GM12878 (cell line): ENCODE data around the gene PGA3. TPM values are rescaled to one million over a fixed set of nuclear protein-coding genes. Genes with fewer than 3 reads are reported as not detected.
"Not testable (repeated sequence)": the region's sequence is repeated elsewhere in the genome, so short reads cannot be mapped to it uniquely, and the experiment has no call there.

ENCODE experiments used
- ATAC-seq: fragments of 200-7000 bp; cut with Tn5 transposase; 3 replicates; pipeline ENCODE4 v1.9.1; 2020; ENCODE audit warnings: mild to moderate bottlenecking, moderate library complexity
- BruUV-seq: library from RNA; stranded (reverse); fragments of 400-500 nt; replicated peaks from 2 replicates; lab custom pipeline; 2021; lab: Mats Ljungman, UMichigan
- CTCF ChIA-PET: fragments of 300-600 bp; sonication (Branson Sonifier 250); formaldehyde crosslinking; extraction: SDS; loops from one replicate; lab custom pipeline; 2021; ENCODE audit warnings: inconsistent platforms; lab: Yijun Ruan, JAX
- POLR2A ChIA-PET: fragments of 350-600 bp; formaldehyde crosslinking; extraction: SDS; loops from one replicate; lab custom pipeline; 2021; ENCODE audit warnings: inconsistent platforms; lab: Charles Lee
- RAD21 ChIA-PET: fragments of 300-600 bp; sonication (Branson Sonifier 250); formaldehyde crosslinking; loops from one replicate; lab custom pipeline; 2023; ENCODE audit warnings: antibody characterized with exemption; ENCODE audit not compliant: unreplicated experiment; lab: Charles Lee
- SMC1A ChIA-PET: fragments of 300-600 bp; sonication (Branson Sonifier 250); formaldehyde crosslinking; loops from one replicate; lab custom pipeline; 2023; ENCODE audit not compliant: unreplicated experiment, uncharacterized antibody; lab: Charles Lee
- DNase-seq: peaks from one replicate; pipeline ENCODE4 v3.0.0-alpha.2; 2011; ENCODE audit warnings: low read depth, low spot score
- FAIRE-seq: peaks from 3 replicates; lab custom pipeline; 2011; peaks lifted over from hg19 to GRCh38; lab: Jason Lieb, UNC
- H2AFZ ChIP-seq: 2 replicates; pipeline ENCODE4 v1.6.0; 2011; ENCODE audit warnings: low read depth, low read length, control low read depth; ENCODE audit not compliant: control insufficient read depth
- H3K27ac ChIP-seq: 2 replicates; pipeline ENCODE4 v1.5.1; 2011; ENCODE audit warnings: control low read depth; ENCODE audit not compliant: control insufficient read depth, insufficient read depth
- H3K27me3 ChIP-seq, 2 experiments: replicated peaks in 1 of 2; 2 replicates each; pipeline versions ENCODE4 v1.6.0 to v1.6.1; 2011; ENCODE audit warnings: low read length in 1 of 2; ENCODE audit not compliant: control insufficient read depth in 2 of 2, insufficient read depth in 2 of 2
- H3K36me3 ChIP-seq, 2 experiments: 2 replicates each; pipeline ENCODE4 v1.5.1; 2011; ENCODE audit warnings: low read length in 1 of 2; ENCODE audit not compliant: control insufficient read depth in 2 of 2, insufficient read depth in 2 of 2
- H3K4me1 ChIP-seq: 2 replicates; pipeline ENCODE4 v1.6.1; 2011; ENCODE audit warnings: mild to moderate bottlenecking, low read length, moderate library complexity, mixed read lengths; ENCODE audit not compliant: control insufficient read depth, insufficient read depth
- H3K4me2 ChIP-seq: 2 replicates; pipeline ENCODE4 v1.6.0; 2011; ENCODE audit warnings: control low read depth; ENCODE audit not compliant: control insufficient read depth, insufficient read depth
- H3K4me3 ChIP-seq: fragments of 200-600 bp; sonication (generic); 2 replicates; pipeline ENCODE4 v1.5.1; 2016
- H3K79me2 ChIP-seq: 2 replicates; pipeline ENCODE4 v1.6.0; 2011; ENCODE audit warnings: low read length; ENCODE audit not compliant: control insufficient read depth, insufficient read depth
- H3K9ac ChIP-seq: 2 replicates; pipeline ENCODE4 v1.8.0; 2011; ENCODE audit warnings: low read length, control low read depth, mixed read lengths; ENCODE audit not compliant: control insufficient read depth, insufficient read depth
- H3K9me3 ChIP-seq: replicated peaks from 3 replicates; pipeline ENCODE4 v1.5.1; 2011; ENCODE audit warnings: mild to moderate bottlenecking, low read length; ENCODE audit not compliant: control insufficient read depth, insufficient read depth
- H4K20me1 ChIP-seq: 2 replicates; pipeline ENCODE4 v1.6.0; 2011; ENCODE audit not compliant: control insufficient read depth, insufficient read depth
- WGBS: methylation state at CpG from one replicate; pipeline ENCODE4 v1.1.6; 2016; ENCODE audit warnings: low lambda C conversion rate; ENCODE audit not compliant: insufficient replicate concordance, insufficient coverage; ENCODE audit errors: missing lambda C conversion rate; 5-methylcytosine and 5-hydroxymethylcytosine counted together
- in situ Hi-C: fragments of 300-500 bp; cut with MboI; formaldehyde crosslinking; loops from 9 replicates; pipeline ENCODE4 v1.14.3; 2018; ENCODE audit warnings: mixed read lengths
- intact Hi-C: fragments of 100-400 bp; cut with micrococcal nuclease; formaldehyde crosslinking; loops from one replicate; pipeline ENCODE4 v1.14.2; 2022; ENCODE audit not compliant: unreplicated experiment
- polyA plus RNA-seq, 11 experiments: library from polyadenylated mRNA; depleted of rRNA in 4 of 11; unstranded in 6 of 11; stranded (reverse) in 5 of 11; fragments of >200 nt; fragmentation: Nextera tagmentation in 4 of 11; fragmentation: Illumina TruSeq in 1 of 11; extraction: Ambion mirVana in 4 of 11; extraction: Trizol in 1 of 11; gene quantifications; 1 replicate in 1 of 11; 2 replicates in 10 of 11; pipeline versions ENCODE4 v1.2.1 to v1.2.3, GENCODE V29; 2011 to 2016; ENCODE audit warnings: inconsistent platforms in 2 of 11, missing spikeins in 2 of 11, low read depth in 1 of 11
- total RNA-seq, 4 experiments: library from RNA; depleted of rRNA in 3 of 4; stranded (reverse); fragments of >200 nt in 3 of 4; fragmentation: Illumina TruSeq in 1 of 4; extraction: Trizol in 1 of 4; gene quantifications; 2 replicates each; pipeline versions ENCODE4 v1.2.1 to v1.2.3, GENCODE V29; 2013 to 2021

Gene PGA3
- total and polyA plus RNA-seq, 10 of the 15 experiments (the other 5 are each of a cell fraction or from before 2014, with no cell fraction given), result not detected

DNA sequence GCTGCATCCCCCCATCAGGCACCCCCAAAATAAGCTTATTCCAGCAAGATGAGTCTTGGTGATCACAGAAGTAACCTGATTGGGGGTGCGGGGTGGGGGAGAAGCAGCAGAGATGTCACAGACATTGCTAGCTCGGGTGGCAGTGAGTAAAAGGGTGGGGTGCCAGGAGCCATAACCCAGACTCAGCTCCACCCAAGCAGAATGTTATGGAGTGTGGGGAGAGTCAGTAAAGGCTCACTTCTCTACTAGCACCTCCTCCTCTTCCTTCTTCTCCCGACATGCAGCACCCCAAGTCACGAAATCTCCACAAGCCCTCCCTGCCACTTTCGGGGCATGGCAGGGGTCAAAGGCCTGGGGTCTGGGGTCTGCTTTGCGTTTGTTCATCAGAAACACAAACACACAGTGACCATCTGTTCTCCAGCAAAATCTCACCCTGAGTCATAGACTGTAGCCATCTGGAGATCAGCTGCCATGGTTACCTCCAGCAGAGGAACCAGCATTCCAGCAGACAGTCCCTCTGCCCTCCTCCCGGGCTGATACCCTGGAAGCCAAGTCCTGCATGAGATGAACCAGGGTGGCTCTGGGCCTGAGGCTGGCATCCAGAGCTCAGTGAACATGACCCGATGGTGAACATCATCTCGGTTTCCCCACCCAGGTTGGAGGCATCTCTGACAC, 4.5 kb downstream of the PGA3 start:
- DNase-seq, H2AFZ ChIP-seq, ATAC-seq, H3K4me3 ChIP-seq, H4K20me1 ChIP-seq, intact Hi-C loops, in situ Hi-C loops, H3K79me2 ChIP-seq, H3K27me3 ChIP-seq, BruUV-seq, H3K4me2 ChIP-seq, SMC1A ChIA-PET, H3K9me3 ChIP-seq, RAD21 ChIA-PET, FAIRE-seq, CTCF ChIA-PET, H3K9ac ChIP-seq, H3K27ac ChIP-seq, H3K4me1 ChIP-seq, POLR2A ChIA-PET, H3K36me3 ChIP-seq: not testable (repeated sequence)
- no CpG with 5 or more reads among the region's 9 CpGs for WGBS

DNA sequence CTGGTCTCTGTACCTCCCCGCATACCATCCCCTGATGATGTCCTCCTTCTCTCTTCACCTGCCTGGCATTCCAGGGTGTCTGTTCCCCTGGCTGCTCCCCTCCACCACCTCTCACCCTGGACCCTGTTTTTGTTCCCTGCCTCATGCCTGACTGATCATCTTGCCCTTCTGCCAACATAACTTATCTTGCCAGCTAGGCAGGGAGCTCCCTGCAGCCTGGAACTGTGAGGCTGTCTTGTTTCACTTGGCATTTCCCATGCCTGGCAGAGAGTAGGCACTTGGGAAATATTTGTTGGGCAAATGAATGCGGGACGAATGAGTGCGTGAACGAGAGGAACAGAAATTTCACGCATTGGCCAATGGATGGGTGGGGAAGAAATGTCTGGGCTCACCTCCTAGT, 7.3 kb downstream of the PGA3 start:
- SMC1A ChIA-PET, H3K27ac ChIP-seq, BruUV-seq: not testable (repeated sequence)

DNA sequence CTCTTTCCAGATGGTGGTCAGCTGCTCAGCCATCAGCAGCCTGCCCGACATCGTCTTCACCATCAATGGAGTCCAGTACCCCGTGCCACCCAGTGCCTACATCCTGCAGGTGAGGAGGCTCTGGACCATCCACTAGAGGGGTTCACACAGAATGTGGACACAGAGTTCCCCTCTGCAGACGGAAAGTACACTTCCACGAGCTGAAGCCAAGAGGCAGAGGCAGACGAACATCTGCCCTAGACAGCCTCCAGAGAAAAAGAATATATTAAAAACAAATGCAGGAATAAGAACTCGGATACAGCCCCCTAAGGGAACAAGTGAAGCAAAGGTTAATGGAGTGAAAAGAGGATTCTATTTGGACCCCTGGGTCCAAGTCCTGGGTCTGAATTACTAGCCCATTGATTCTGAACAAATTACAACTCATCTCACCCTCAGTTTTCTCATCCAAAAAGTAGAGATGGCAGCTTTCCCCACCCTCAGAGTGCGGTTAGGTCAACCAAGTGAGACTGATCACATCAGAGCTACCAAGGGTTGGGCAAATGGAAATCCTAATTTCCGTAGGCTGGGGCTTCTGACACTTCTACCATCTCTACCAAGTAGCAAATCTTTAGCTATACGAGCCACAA, 8.1 kb downstream of the PGA3 start:
- H4K20me1 ChIP-seq, H3K9me3 ChIP-seq, H3K4me1 ChIP-seq, RAD21 ChIA-PET, intact Hi-C loops, H3K27me3 ChIP-seq, POLR2A ChIA-PET, H3K36me3 ChIP-seq, H3K4me2 ChIP-seq, H3K9ac ChIP-seq, in situ Hi-C loops, H3K79me2 ChIP-seq, ATAC-seq, DNase-seq, CTCF ChIA-PET, FAIRE-seq, H2AFZ ChIP-seq, H3K4me3 ChIP-seq, SMC1A ChIA-PET, H3K27ac ChIP-seq, BruUV-seq: not testable (repeated sequence)
- WGBS, result 8% methylated on average over 7 of the region's 10 CpGs

More for the DNA sequence above, 7.3 kb downstream of the PGA3 start:
- in situ Hi-C loops, H3K4me2 ChIP-seq, H3K36me3 ChIP-seq, H3K4me3 ChIP-seq, H3K79me2 ChIP-seq, H2AFZ ChIP-seq, H3K9me3 ChIP-seq, POLR2A ChIA-PET, ATAC-seq, H3K9ac ChIP-seq, DNase-seq, intact Hi-C loops, RAD21 ChIA-PET, H3K27me3 ChIP-seq, H3K4me1 ChIP-seq, H4K20me1 ChIP-seq, CTCF ChIA-PET, FAIRE-seq: not testable (repeated sequence)
- WGBS, result no CpG with 5 or more reads among the region's 6 CpGs

DNA sequence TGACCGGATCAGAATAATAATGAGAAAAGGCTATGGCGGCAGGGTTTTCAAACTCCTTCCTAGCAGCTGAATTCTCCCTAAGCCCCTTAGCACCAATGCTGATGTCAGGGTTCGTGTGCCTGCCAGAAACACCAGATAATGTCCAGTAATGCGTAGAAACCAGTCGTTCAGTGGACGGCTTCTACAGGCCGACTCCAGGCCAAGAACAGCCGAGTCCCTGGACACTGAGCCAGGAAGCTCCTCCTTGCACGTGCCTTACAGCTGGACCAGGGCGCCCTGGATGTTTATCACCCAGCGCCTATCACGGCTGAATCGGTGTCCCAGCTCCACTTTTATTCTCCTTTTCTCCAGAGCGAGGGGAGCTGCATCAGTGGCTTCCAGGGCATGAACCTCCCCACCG, 8.9 kb downstream of the PGA3 start:
- H3K4me3 ChIP-seq, FAIRE-seq, H3K9me3 ChIP-seq, H3K36me3 ChIP-seq, H2AFZ ChIP-seq, ATAC-seq, H3K27ac ChIP-seq, H3K4me2 ChIP-seq, H3K27me3 ChIP-seq, SMC1A ChIA-PET, H3K79me2 ChIP-seq, H3K4me1 ChIP-seq, POLR2A ChIA-PET, H4K20me1 ChIP-seq, CTCF ChIA-PET, DNase-seq, BruUV-seq, RAD21 ChIA-PET, H3K9ac ChIP-seq, in situ Hi-C loops, intact Hi-C loops: not testable (repeated sequence)
- WGBS, result no CpG with 5 or more reads among the region's 15 CpGs
